Endometrial microvascular endothelial cells (primary cell): ENCODE data around the gene SYNDIG1L. TPM values are rescaled to one million over a fixed set of nuclear protein-coding genes. Genes with fewer than 3 reads are reported as not detected.
"Not testable (repeated sequence)": the region's sequence is repeated elsewhere in the genome, so short reads cannot be mapped to it uniquely, and the experiment has no call there.

ENCODE experiments used
- in situ Hi-C: cut with HindIII; loops from 2 replicates; pipeline ENCODE4 v1.10.0; 2017; ENCODE audit warnings: low sequenced_read_pairs, low pct_unique_long_range_greater_than_20kb; ENCODE audit errors: inconsistent ontology term
- total RNA-seq: library from RNA; depleted of rRNA; stranded (reverse); fragments of >200 nt; gene quantifications from one replicate; pipeline ENCODE4 v1.2.3, GENCODE V29; 2015; ENCODE audit errors: inconsistent ontology term

Gene SYNDIG1L
- total RNA-seq, 1 donor from 2014 or later, result not detected

- in situ Hi-C loops, result no loop called here
Observed at GRCh38 chr14:74407801-74408154, 18.2 kb downstream of the SYNDIG1L start.

GRCh38 chr14:74407021-74407800, 18.8 kb downstream of the SYNDIG1L start:
- in situ Hi-C loops, result no loop called here

GRCh38 chr14:74405663-74406062, 20.3 kb downstream of the SYNDIG1L start:
- in situ Hi-C loops, result no loop called here

- in situ Hi-C loops, result no loop called here
Observed at GRCh38 chr14:74404435-74404834, 21.6 kb downstream of the SYNDIG1L start.

GRCh38 chr14:74403619-74404417, 22.2 kb downstream of the SYNDIG1L start:
- in situ Hi-C loops, result no loop called here

GRCh38 chr14:74402401-74403251, 23.4 kb downstream of the SYNDIG1L start:
- in situ Hi-C loops, result no loop called here

GRCh38 chr14:74401504-74402241, 24.3 kb downstream of the SYNDIG1L start:
- in situ Hi-C loops, result no loop called here

- in situ Hi-C loops, result no loop called here
Observed at GRCh38 chr14:74400919-74401503, 25.0 kb downstream of the SYNDIG1L start.

GRCh38 chr14:74400031-74400685, 25.9 kb downstream of the SYNDIG1L start:
- in situ Hi-C loops, result no loop called here

- in situ Hi-C loops, result no loop called here
Observed at GRCh38 chr14:74395094-74395493, 30.9 kb downstream of the SYNDIG1L start.

- in situ Hi-C loops, result no loop called here
Observed at GRCh38 chr14:74394549-74394948, 31.5 kb downstream of the SYNDIG1L start.

GRCh38 chr14:74392616-74393570, 33.1 kb downstream of the SYNDIG1L start:
- in situ Hi-C loops, result no loop called here

- in situ Hi-C loops, result no loop called here
Observed at GRCh38 chr14:74391479-74391878, 34.5 kb downstream of the SYNDIG1L start.

- in situ Hi-C loops, result not testable (repeated sequence)
Observed at GRCh38 chr14:74390505-74390904, 35.5 kb downstream of the SYNDIG1L start.

- in situ Hi-C loops, result no loop called here
Observed at GRCh38 chr14:74389980-74390379, 36.0 kb downstream of the SYNDIG1L start.

- in situ Hi-C loops, result no loop called here
Observed at GRCh38 chr14:74382231-74382630, 43.8 kb downstream of the SYNDIG1L start.

- in situ Hi-C loops, result not testable (repeated sequence)
Observed at GRCh38 chr14:74381571-74381970, 44.4 kb downstream of the SYNDIG1L start.
